Neural crest cell (in vitro differentiated cells): ENCODE measurements around the gene OR10A7. TPM values are rescaled to one million over a fixed set of nuclear protein-coding genes. Genes with fewer than 3 reads are reported as not detected.

Experiments
- DNase-seq: peaks from one replicate; pipeline ENCODE4 v3.0.0; 2021; ENCODE audit warnings: low read depth, mixed read lengths, low spot score
- H3K27ac Mint-ChIP-seq: one replicate; pipeline ENCODE4 v1.8.0; 2021; ENCODE audit warnings: mild to moderate bottlenecking, mixed read lengths; ENCODE audit not compliant: unreplicated experiment
- H3K27me3 Mint-ChIP-seq: 2 replicates; pipeline ENCODE4 v1.8.0; 2021; ENCODE audit warnings: low read depth, mild to moderate bottlenecking, mixed read lengths
- H3K36me3 Mint-ChIP-seq: 2 replicates; pipeline ENCODE4 v1.8.0; 2021; ENCODE audit warnings: low read depth, mild to moderate bottlenecking, mixed read lengths
- H3K4me1 Mint-ChIP-seq: 2 replicates; pipeline ENCODE4 v1.8.0; 2021; ENCODE audit warnings: mixed read lengths
- H3K4me3 Mint-ChIP-seq: one replicate; pipeline ENCODE4 v1.8.0; 2021; ENCODE audit warnings: mild to moderate bottlenecking, mixed read lengths
- H3K9me3 Mint-ChIP-seq: 2 replicates; pipeline ENCODE4 v1.8.0; 2021; ENCODE audit warnings: mixed read lengths
- CTCF ChIP-seq: fragments of 200-600 bp; sonication (generic); conservative IDR thresholded peaks from 2 replicates; pipeline ENCODE4 v1.5.0; 2021; ENCODE audit warnings: antibody characterized with exemption, mild to moderate bottlenecking
- total RNA-seq: library from RNA; stranded (reverse); gene quantifications from 2 replicates; pipeline ENCODE4 v1.2.1, GENCODE V29; 2021

OR10A7 gene
- total RNA-seq, 1 donor from 2014 or later: not detected

GRCh38 chr12:55246159-55246558 is 25.3 kb downstream of the OR10A7 start:
- Mint-ChIP-seq H3K4me3 (no peak overlapping the region), H3K27me3 (no peaks in the 10 kb centered on the region), H3K27ac (peak overlapping the region; percentile 84), H3K36me3 (no peaks in the 10 kb centered on the region), H3K4me1 (peaks cover 10% of the 10 kb centered on the region), H3K9me3 (peaks cover 12% of the 10 kb centered on the region)
- DNase-seq: no peak
- TF ChIP-seq CTCF: no peak

- Mint-ChIP-seq H3K4me1 (peaks cover 8% of the 10 kb centered on the region), H3K9me3 (no peaks in the 10 kb centered on the region), H3K27me3 (no peaks in the 10 kb centered on the region), H3K36me3 (no peaks in the 10 kb centered on the region), H3K27ac (no peak overlapping the region), H3K4me3 (no peak overlapping the region)
- no peak for TF ChIP-seq CTCF
- no peak for DNase-seq
Measured at GRCh38 chr12:55250944-55251343, 30.1 kb downstream of the OR10A7 start.

- Mint-ChIP-seq H3K27ac (no peak overlapping the region), H3K36me3 (peaks cover 2% of the 10 kb centered on the region), H3K4me1 (no peaks in the 10 kb centered on the region), H3K9me3 (peaks cover 6% of the 10 kb centered on the region), H3K27me3 (no peaks in the 10 kb centered on the region), H3K4me3 (no peak overlapping the region)
- no peak for TF ChIP-seq CTCF
- no peak for DNase-seq
Measured at GRCh38 chr12:55253281-55253680, 32.5 kb downstream of the OR10A7 start.

GRCh38 chr12:55256831-55257230 is 36.0 kb downstream of the OR10A7 start:
- Mint-ChIP-seq H3K9me3 (peaks cover 6% of the 10 kb centered on the region), H3K27ac (no peak overlapping the region), H3K4me3 (no peak overlapping the region), H3K36me3 (peaks cover 2% of the 10 kb centered on the region), H3K27me3 (no peaks in the 10 kb centered on the region), H3K4me1 (no peaks in the 10 kb centered on the region)
- no peak for DNase-seq
- TF ChIP-seq CTCF: no peak

GRCh38 chr12:55258303-55258702 is 37.5 kb downstream of the OR10A7 start:
- H3K36me3 Mint-ChIP-seq: peaks cover 2% of the 10 kb centered on the region

More at GRCh38 chr12:55258303-55258702, 37.5 kb downstream of the OR10A7 start:
- TF ChIP-seq CTCF: no peak
- Mint-ChIP-seq H3K27ac (no peak overlapping the region), H3K9me3 (peaks cover 6% of the 10 kb centered on the region), H3K27me3 (no peaks in the 10 kb centered on the region), H3K4me1 (no peaks in the 10 kb centered on the region), H3K4me3 (no peak overlapping the region)
- DNase-seq: no peak

Other genes with a start within 250 kb of the OR10A7 start
- gene TESPA1, start 236.3 kb upstream of the OR10A7 start, total RNA-seq: not detected in 2 replicates
- 6.9 and 7.3 TPM in 2 replicates for gene NEUROD4, start 201.1 kb upstream of the OR10A7 start, total RNA-seq
- gene OR9K2, start 94.6 kb upstream of the OR10A7 start, total RNA-seq: not detected in 2 replicates
- not detected in 2 replicates for gene OR6C74, start 23.6 kb downstream of the OR10A7 start, total RNA-seq
- not detected in 2 replicates for gene OR6C6, start 75.5 kb downstream of the OR10A7 start, total RNA-seq
- not detected in 2 replicates for gene OR6C1, start 93.3 kb downstream of the OR10A7 start, total RNA-seq
- not detected in 2 replicates for gene OR6C3, start 109.7 kb downstream of the OR10A7 start, total RNA-seq
- not detected in 2 replicates for gene OR6C75, start 141.9 kb downstream of the OR10A7 start, total RNA-seq
- gene OR6C65, start 179.5 kb downstream of the OR10A7 start, total RNA-seq: not detected in 2 replicates
- not detected in 2 replicates for gene OR6C76, start 205.2 kb downstream of the OR10A7 start, total RNA-seq
- not detected in 2 replicates for gene OR6C2, start 223.1 kb downstream of the OR10A7 start, total RNA-seq
- gene OR6C70, start 249.1 kb downstream of the OR10A7 start, total RNA-seq: not detected in 2 replicates